OCI-LY1 (cell line): ENCODE measurements around the gene ACSM5.

ENCODE experiments used
- EZH2 ChIP-seq: fragments of 200-600 bp; sonication (generic), shearing (Covaris generic); IDR thresholded peaks from 2 replicates; pipeline ENCODE4 v1.8.0; 2017; ENCODE audit warnings: borderline replicate concordance, mixed run types, mild to moderate bottlenecking, antibody characterized with exemption, low read length, moderate library complexity, mixed read lengths
- TF ChIP-seq, protein P1 (sequence below): fragments of 200-600 bp; sonication (generic), shearing (Covaris generic); IDR thresholded peaks from 2 replicates; pipeline ENCODE4 v1.5.1; 2017; ENCODE audit warnings: mild to moderate bottlenecking, antibody characterized with exemption, low read length, moderate library complexity, mixed read lengths

DNA sequence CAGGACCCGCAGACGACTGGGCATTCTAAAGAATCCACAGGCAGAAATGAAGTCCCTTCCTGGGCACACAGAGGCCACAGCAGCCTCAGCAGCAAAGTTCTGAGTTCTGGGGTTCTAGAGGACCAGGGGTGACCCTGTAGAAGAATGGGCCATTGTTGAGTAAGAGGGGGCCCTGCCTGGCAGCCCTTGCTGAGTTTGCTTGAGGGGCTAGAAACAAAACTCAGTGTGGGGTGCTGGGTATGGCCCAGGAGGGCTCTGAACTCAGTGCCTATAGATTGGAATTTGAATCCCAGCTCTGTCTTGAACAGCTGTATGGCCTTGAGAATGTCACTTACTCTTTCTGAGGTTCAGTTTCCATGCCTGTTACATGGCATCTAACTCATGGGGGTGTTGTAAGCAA lies 4.7 kb upstream of the ACSM5 start, which contains the start of gene PDILT:
- TF ChIP-seq EZH2, result no peak
- TF ChIP-seq, protein P1, sequence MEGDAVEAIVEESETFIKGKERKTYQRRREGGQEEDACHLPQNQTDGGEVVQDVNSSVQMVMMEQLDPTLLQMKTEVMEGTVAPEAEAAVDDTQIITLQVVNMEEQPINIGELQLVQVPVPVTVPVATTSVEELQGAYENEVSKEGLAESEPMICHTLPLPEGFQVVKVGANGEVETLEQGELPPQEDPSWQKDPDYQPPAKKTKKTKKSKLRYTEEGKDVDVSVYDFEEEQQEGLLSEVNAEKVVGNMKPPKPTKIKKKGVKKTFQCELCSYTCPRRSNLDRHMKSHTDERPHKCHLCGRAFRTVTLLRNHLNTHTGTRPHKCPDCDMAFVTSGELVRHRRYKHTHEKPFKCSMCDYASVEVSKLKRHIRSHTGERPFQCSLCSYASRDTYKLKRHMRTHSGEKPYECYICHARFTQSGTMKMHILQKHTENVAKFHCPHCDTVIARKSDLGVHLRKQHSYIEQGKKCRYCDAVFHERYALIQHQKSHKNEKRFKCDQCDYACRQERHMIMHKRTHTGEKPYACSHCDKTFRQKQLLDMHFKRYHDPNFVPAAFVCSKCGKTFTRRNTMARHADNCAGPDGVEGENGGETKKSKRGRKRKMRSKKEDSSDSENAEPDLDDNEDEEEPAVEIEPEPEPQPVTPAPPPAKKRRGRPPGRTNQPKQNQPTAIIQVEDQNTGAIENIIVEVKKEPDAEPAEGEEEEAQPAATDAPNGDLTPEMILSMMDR, result no peak
